Adrenal gland (tissue), 12 donors: Measurements from ENCODE around the gene ARSI. TPM values are rescaled to one million over a fixed set of nuclear protein-coding genes. Genes with fewer than 3 reads are reported as not detected.

ENCODE experiments used
- DNase-seq, 7 donors: peaks; one replicate each; pipeline ENCODE4 v3.0.0-alpha.2; 2019 to 2020
- H3K27ac ChIP-seq, 5 donors: fragments of 200-600 bp; sonication (generic) in 4 of 5; 1 replicate in 3 of 5; 2 replicates in 2 of 5; pipeline versions ENCODE4 v1.5.1 to v1.8.0; 2016 to 2020; ENCODE audit warnings: mild to moderate bottlenecking in 1 of 5
- H3K27me3 ChIP-seq: fragments of 200-600 bp; 2 replicates; pipeline ENCODE4 v1.8.0; 2021
- H3K36me3 ChIP-seq, 2 donors: fragments of 200-600 bp; replicated peaks in 1 of 2; 1 replicate in 1 of 2; 2 replicates in 1 of 2; pipeline versions ENCODE4 v1.5.1 to v1.8.0; 2018 to 2022
- H3K4me1 ChIP-seq, 2 donors: fragments of 200-600 bp; replicated peaks in 1 of 2; 1 replicate in 1 of 2; 2 replicates in 1 of 2; pipeline versions ENCODE4 v1.5.1 to v1.8.0; 2018 to 2021
- H3K4me3 ChIP-seq, 4 donors: fragments of 200-600 bp; sonication (generic) in 3 of 4; one replicate each; pipeline ENCODE4 v1.5.1; 2016 to 2018
- H3K9me3 ChIP-seq, 3 donors: fragments of 200-600 bp; sonication (generic) in 1 of 3; replicated peaks in 1 of 3; 1 replicate in 2 of 3; 2 replicates in 1 of 3; pipeline versions ENCODE4 v1.5.1 to v1.8.0; 2016 to 2021
- POLR2A ChIP-seq, 2 donors: fragments of 450-650 bp; IDR thresholded peaks; one replicate each; pipeline ENCODE4 v1.6.1; 2017; ENCODE audit warnings: antibody characterized with exemption in 2 of 2, mild to moderate bottlenecking in 2 of 2, moderate library complexity in 1 of 2
- WGBS, 4 donors: extraction: QIAGEN DNeasy Blood & Tissue Kit in 2 of 4; methylation state at CpG; one replicate each; pipeline versions ENCODE4 v1.1.5 to v1.1.7; 2013 to 2017; 5-methylcytosine and 5-hydroxymethylcytosine counted together
- intact Hi-C, 2 donors: fragments of 100-400 bp; cut with DNase I; formaldehyde crosslinking; loops; one replicate each; pipeline versions ENCODE4 v1.14.1 to v1.15.0; 2022 to 2023
- polyA plus RNA-seq, 3 donors: library from polyadenylated mRNA; stranded (reverse); fragments of 200-250 nt in 2 of 3; fragments of 350-450 nt in 1 of 3; fragmentation: Illumina TruSeq in 1 of 3; extraction: RNeasy Lipid Tissue Mini Kit (QIAGEN cat#74804) in 1 of 3; gene quantifications; one replicate each; pipeline ENCODE4 v1.2.3, GENCODE V29; 2013 to 2014
- total RNA-seq, 9 donors: library from RNA; depleted of rRNA in 4 of 9; stranded (reverse); fragments of >200 nt in 4 of 9; fragments of 120-200 nt in 1 of 9; fragmentation: NEBNext Ultra II Directional in 1 of 9; extraction: Animal tissue kit (Norgen Biotek cat#: 25700) in 1 of 9; gene quantifications; one replicate each; pipeline versions ENCODE4 v1.1.0 to v1.2.4, GENCODE V29; 2013 to 2023
- TF ChIP-seq, protein P1 (sequence below), 6 experiments: fragments of 450-650 bp in 4 of 6; fragments of 200-600 bp in 2 of 6; sonication (generic) in 1 of 6; IDR thresholded peaks; 1 replicate in 5 of 6; 2 replicates in 1 of 6; pipeline versions ENCODE4 v1.5.1 to v1.8.0; 2016 to 2021; ENCODE audit warnings: antibody characterized with exemption in 6 of 6, mild to moderate bottlenecking in 2 of 6, moderate library complexity in 1 of 6
- donor health status: healthy with polysubstance abuse.
- donor health status: Bipolar disorder and iron deficiency.
- donor health status: DM: yes; HTN: yes; CAD: no.
- donor health status: DM: no; HTN: no; CAD: no.
- donor health status: DM: no; HTN: no; CAD: no.
- donor health status: DM: yes; HTN: yes; CAD: no.

ARSI gene
- total and polyA plus RNA-seq, 12 donors = 0.12 to 0.96 (median 0.39) TPM; not detected in 2

DNA sequence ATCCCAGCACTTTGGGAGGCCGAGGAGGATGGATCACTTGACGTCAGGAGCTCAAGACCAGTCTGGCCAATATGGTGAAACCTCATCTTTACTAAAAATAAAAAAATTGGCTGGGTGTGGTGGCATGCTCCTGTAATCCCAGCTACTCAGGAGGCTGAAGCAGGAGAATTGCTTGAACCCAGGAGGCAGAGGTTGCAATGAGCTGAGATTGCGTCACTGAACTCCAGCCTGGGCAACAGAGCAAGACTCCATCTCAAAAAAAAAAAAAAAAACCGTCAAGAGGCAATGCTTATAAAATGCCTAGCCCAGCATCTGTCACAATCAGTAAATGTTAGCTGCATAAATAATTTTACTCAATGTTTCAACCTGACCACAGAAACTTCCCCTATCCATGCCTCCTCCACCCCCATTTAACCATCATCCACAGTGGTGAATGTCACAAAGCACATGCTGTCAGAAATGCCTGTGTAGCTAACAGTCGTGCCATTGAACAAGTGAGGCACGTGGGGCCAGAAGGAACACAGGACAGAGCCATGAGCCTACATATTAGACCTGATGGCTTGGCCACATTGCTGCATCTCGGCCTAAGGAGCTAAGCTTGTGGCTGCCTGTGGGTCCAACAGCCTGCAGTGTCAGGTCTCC, 38.0 kb upstream of the ARSI start:
- Histone ChIP-seq H3K27me3 (no peaks in the 10 kb centered on the region), H3K27ac (no peak overlapping the region), H3K4me1 (no peaks in the 10 kb centered on the region), H3K36me3 (no peaks in the 10 kb centered on the region), H3K9me3 (no peaks in the 10 kb centered on the region), H3K4me3 (no peak overlapping the region)
- intact Hi-C loops = loop anchor here in 1 of 2 donors (10.0 kb wide), 1 partner anchor 176 kb away; the partner anchor contains the start of gene CDX1
- whole genome bisulfite sequencing, 4 donors = 72 to 90% (median 87%) methylated on average over 7 of the region's 7 CpGs
- TF ChIP-seq POLR2A (IDR thresholded peaks at IDR 0.05) = no peak
- TF ChIP-seq, protein P1, sequence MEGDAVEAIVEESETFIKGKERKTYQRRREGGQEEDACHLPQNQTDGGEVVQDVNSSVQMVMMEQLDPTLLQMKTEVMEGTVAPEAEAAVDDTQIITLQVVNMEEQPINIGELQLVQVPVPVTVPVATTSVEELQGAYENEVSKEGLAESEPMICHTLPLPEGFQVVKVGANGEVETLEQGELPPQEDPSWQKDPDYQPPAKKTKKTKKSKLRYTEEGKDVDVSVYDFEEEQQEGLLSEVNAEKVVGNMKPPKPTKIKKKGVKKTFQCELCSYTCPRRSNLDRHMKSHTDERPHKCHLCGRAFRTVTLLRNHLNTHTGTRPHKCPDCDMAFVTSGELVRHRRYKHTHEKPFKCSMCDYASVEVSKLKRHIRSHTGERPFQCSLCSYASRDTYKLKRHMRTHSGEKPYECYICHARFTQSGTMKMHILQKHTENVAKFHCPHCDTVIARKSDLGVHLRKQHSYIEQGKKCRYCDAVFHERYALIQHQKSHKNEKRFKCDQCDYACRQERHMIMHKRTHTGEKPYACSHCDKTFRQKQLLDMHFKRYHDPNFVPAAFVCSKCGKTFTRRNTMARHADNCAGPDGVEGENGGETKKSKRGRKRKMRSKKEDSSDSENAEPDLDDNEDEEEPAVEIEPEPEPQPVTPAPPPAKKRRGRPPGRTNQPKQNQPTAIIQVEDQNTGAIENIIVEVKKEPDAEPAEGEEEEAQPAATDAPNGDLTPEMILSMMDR (IDR thresholded peaks at IDR 0.05) = no peak
- DNase-seq = no peak

GRCh38 chr5:150339841-150340240, 37.1 kb upstream of the ARSI start:
- no peak overlapping the region for H3K27ac ChIP-seq
- no peaks in the 10 kb centered on the region for H3K27me3 ChIP-seq
- DNase-seq = no peak
- intact Hi-C loops = loop anchor here in 1 of 2 donors (10.0 kb wide), 1 partner anchor 175 kb away; the partner anchor contains the start of gene CDX1
- 96 to 100% (median 98%) methylated on average over 4 of the region's 4 CpGs for WGBS, 4 donors
- H3K4me3 ChIP-seq = no peak overlapping the region
- no peaks in the 10 kb centered on the region for H3K9me3 ChIP-seq
- no peaks in the 10 kb centered on the region for H3K4me1 ChIP-seq
- no peak for TF ChIP-seq POLR2A (IDR thresholded peaks at IDR 0.05)
- TF ChIP-seq, protein P1 (IDR thresholded peaks at IDR 0.05) = no peak
- H3K36me3 ChIP-seq = no peaks in the 10 kb centered on the region

GRCh38 chr5:150339165-150339564, 36.5 kb upstream of the ARSI start:
- 61 to 78% (median 68%) methylated on average over 5 of the region's 5 CpGs for WGBS, 4 donors
- no peak for DNase-seq
- Histone ChIP-seq H3K27ac (no peak overlapping the region), H3K36me3 (no peaks in the 10 kb centered on the region), H3K9me3 (no peaks in the 10 kb centered on the region), H3K4me3 (no peak overlapping the region), H3K4me1 (no peaks in the 10 kb centered on the region), H3K27me3 (no peaks in the 10 kb centered on the region)
- intact Hi-C loops = no loop called here
- TF ChIP-seq, protein P1 (IDR thresholded peaks at IDR 0.05) = no peak
- TF ChIP-seq POLR2A (IDR thresholded peaks at IDR 0.05) = no peak

GRCh38 chr5:150338546-150338945, 35.8 kb upstream of the ARSI start:
- intact Hi-C loops = no loop called here
- Histone ChIP-seq H3K27me3 (no peaks in the 10 kb centered on the region), H3K27ac (no peak overlapping the region), H3K4me1 (no peaks in the 10 kb centered on the region), H3K36me3 (no peaks in the 10 kb centered on the region), H3K4me3 (no peak overlapping the region), H3K9me3 (no peaks in the 10 kb centered on the region)
- WGBS, 4 donors = 89 to 100% (median 93%) methylated on average over 1 to 11 of the region's 11 CpGs
- TF ChIP-seq, protein P1 (IDR thresholded peaks at IDR 0.05) = no peak
- no peak for TF ChIP-seq POLR2A (IDR thresholded peaks at IDR 0.05)
- DNase-seq = no peak
